Measurements from ENCODE around the gene TRAF1. TPM values are rescaled to one million over a fixed set of nuclear protein-coding genes. Genes with fewer than 3 reads are reported as not detected.

The TRAF1 gene
- total and polyA plus RNA-seq, 2 donors (not counting 1 experiment from before 2014, with no cell fraction given), result 0.58 to 3.8 TPM

- peaks cover 10% of the 10 kb centered on the region for H3K4me1 ChIP-seq (ENCODE audit: control insufficient read depth, extremely low read depth, insufficient read depth, low read length)
- no peaks in the 10 kb centered on the region for H4K20me1 ChIP-seq (ENCODE audit: control insufficient read depth, extremely low read depth, insufficient read depth, low read length)
- DNase-seq (ENCODE audit: low read depth in 2 of 2), result no peak
- peak overlapping the region; percentile 40 for H3K4me2 ChIP-seq (ENCODE audit: extremely low read depth, insufficient read depth, low read length)
- no peaks in the 10 kb centered on the region for H3K79me2 ChIP-seq (ENCODE audit: control insufficient read depth, insufficient read depth, low read length)
- H3K4me3 ChIP-seq (replicated peaks in 1 of 4; ENCODE audit: control extremely low read depth in 1 of 4, insufficient read depth in 1 of 4, low read depth in 3 of 4, low read length in 4 of 4), result peak overlapping the region in 3 of 4 experiments; percentile 24 to 60 (median 41)
- H3K27ac ChIP-seq (ENCODE audit: insufficient read depth, low read length), result peak overlapping the region; percentile 40
- TF ChIP-seq EZH2 (IDR thresholded peaks at IDR 0.05; ENCODE audit: low read length, missing control alignments), result no peak
- no peak for TF ChIP-seq CTCF (conservative IDR thresholded peaks at IDR 0.05 in 1 of 2, IDR thresholded peaks at IDR 0.05 in 1 of 2; ENCODE audit: low read depth in 1 of 2, low read length in 2 of 2)
- H3K9me3 ChIP-seq (ENCODE audit: control insufficient read depth, insufficient read depth, low read depth, low read length), result no peaks in the 10 kb centered on the region
- no peaks in the 10 kb centered on the region for H3K27me3 ChIP-seq (ENCODE audit: control insufficient read depth, insufficient read depth, low read length)
- H2AFZ ChIP-seq (ENCODE audit: low read length), result no peak overlapping the region
- H3K9ac ChIP-seq (ENCODE audit: insufficient read depth, low read length), result no peak overlapping the region
- H3K36me3 ChIP-seq (ENCODE audit: control insufficient read depth, insufficient read depth, low read length), result peaks cover 19% of the 10 kb centered on the region
These were observed 57.3 kb downstream of the TRAF1 start for GRCh38 chr9:120869360-120869687.

GRCh38 chr9:120868676-120869359 is 57.8 kb downstream of the TRAF1 start:
- Histone ChIP-seq H3K4me1 (ENCODE audit: control insufficient read depth, extremely low read depth, insufficient read depth, low read length) (peaks cover 10% of the 10 kb centered on the region), H3K36me3 (ENCODE audit: control insufficient read depth, insufficient read depth, low read length) (peaks cover 16% of the 10 kb centered on the region), H3K4me2 (ENCODE audit: extremely low read depth, insufficient read depth, low read length) (peak overlapping the region; percentile 85), H3K4me3 (replicated peaks in 1 of 4; ENCODE audit: control extremely low read depth in 1 of 4, insufficient read depth in 1 of 4, low read depth in 3 of 4, low read length in 4 of 4) (peak overlapping the region; percentile 41 to 60 (median 46)), H2AFZ (ENCODE audit: low read length) (peak overlapping the region; percentile 86), H3K9me3 (ENCODE audit: control insufficient read depth, insufficient read depth, low read depth, low read length) (no peaks in the 10 kb centered on the region), H4K20me1 (ENCODE audit: control insufficient read depth, extremely low read depth, insufficient read depth, low read length) (no peaks in the 10 kb centered on the region), H3K9ac (ENCODE audit: insufficient read depth, low read length) (peak overlapping the region; percentile 62), H3K27ac (ENCODE audit: insufficient read depth, low read length) (peak overlapping the region; percentile 76), H3K27me3 (ENCODE audit: control insufficient read depth, insufficient read depth, low read length) (no peaks in the 10 kb centered on the region), H3K79me2 (ENCODE audit: control insufficient read depth, insufficient read depth, low read length) (no peaks in the 10 kb centered on the region)
- peak; percentile 44 to 47 for TF ChIP-seq CTCF (conservative IDR thresholded peaks at IDR 0.05 in 1 of 2, IDR thresholded peaks at IDR 0.05 in 1 of 2; ENCODE audit: low read depth in 1 of 2, low read length in 2 of 2)
- no peak for TF ChIP-seq EZH2 (IDR thresholded peaks at IDR 0.05; ENCODE audit: low read length, missing control alignments)
- DNase-seq (ENCODE audit: low read depth in 2 of 2), result peak; percentile 93

GRCh38 chr9:120868339-120868675 is 58.3 kb downstream of the TRAF1 start:
- H2AFZ ChIP-seq (ENCODE audit: low read length), result peak overlapping the region; percentile 77
- peaks cover 10% of the 10 kb centered on the region for H3K4me1 ChIP-seq (ENCODE audit: control insufficient read depth, extremely low read depth, insufficient read depth, low read length)
- DNase-seq (ENCODE audit: low read depth in 2 of 2), result peak in 1 of 2 donors; percentile 82
- H3K27me3 ChIP-seq (ENCODE audit: control insufficient read depth, insufficient read depth, low read length), result no peaks in the 10 kb centered on the region
- H3K4me3 ChIP-seq (replicated peaks in 1 of 4; ENCODE audit: control extremely low read depth in 1 of 4, insufficient read depth in 1 of 4, low read depth in 3 of 4, low read length in 4 of 4), result peak overlapping the region; percentile 32 to 56 (median 37)
- H3K79me2 ChIP-seq (ENCODE audit: control insufficient read depth, insufficient read depth, low read length), result no peaks in the 10 kb centered on the region
- no peak for TF ChIP-seq CTCF (conservative IDR thresholded peaks at IDR 0.05 in 1 of 2, IDR thresholded peaks at IDR 0.05 in 1 of 2; ENCODE audit: low read depth in 1 of 2, low read length in 2 of 2)
- TF ChIP-seq EZH2 (IDR thresholded peaks at IDR 0.05; ENCODE audit: low read length, missing control alignments), result no peak
- H4K20me1 ChIP-seq (ENCODE audit: control insufficient read depth, extremely low read depth, insufficient read depth, low read length), result no peaks in the 10 kb centered on the region
- no peaks in the 10 kb centered on the region for H3K9me3 ChIP-seq (ENCODE audit: control insufficient read depth, insufficient read depth, low read depth, low read length)
- peak overlapping the region; percentile 62 for H3K9ac ChIP-seq (ENCODE audit: insufficient read depth, low read length)
- peaks cover 16% of the 10 kb centered on the region for H3K36me3 ChIP-seq (ENCODE audit: control insufficient read depth, insufficient read depth, low read length)
- peak overlapping the region; percentile 76 for H3K27ac ChIP-seq (ENCODE audit: insufficient read depth, low read length)
- peak overlapping the region; percentile 85 for H3K4me2 ChIP-seq (ENCODE audit: extremely low read depth, insufficient read depth, low read length)
